ENCODE results near the gene CCNE1. TPM values are rescaled to one million over a fixed set of nuclear protein-coding genes. Genes with fewer than 3 reads are reported as not detected.

The CCNE1 gene
- total RNA-seq, 1 experiment from 2014 or later = 40.2 TPM

DNA sequence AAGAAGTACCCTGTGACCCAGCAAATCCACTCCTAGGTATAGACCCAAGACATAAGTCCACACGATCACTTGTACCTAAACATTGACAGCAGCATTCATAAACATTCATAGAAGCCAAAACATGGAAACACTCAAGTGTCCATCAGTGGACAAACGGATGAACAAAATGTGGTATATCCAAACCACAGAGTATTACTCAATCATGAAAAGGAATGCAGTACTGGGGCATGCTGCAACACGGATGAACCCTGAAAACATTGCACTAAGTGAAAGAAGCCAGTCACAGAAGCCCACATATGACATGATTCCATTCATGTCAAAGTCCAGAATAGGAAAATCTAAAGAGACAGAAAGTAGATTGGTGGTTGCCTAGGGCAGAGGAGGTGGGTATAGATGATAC lies 22.8 kb upstream of the CCNE1 start:
- TF ChIP-seq, protein P1, sequence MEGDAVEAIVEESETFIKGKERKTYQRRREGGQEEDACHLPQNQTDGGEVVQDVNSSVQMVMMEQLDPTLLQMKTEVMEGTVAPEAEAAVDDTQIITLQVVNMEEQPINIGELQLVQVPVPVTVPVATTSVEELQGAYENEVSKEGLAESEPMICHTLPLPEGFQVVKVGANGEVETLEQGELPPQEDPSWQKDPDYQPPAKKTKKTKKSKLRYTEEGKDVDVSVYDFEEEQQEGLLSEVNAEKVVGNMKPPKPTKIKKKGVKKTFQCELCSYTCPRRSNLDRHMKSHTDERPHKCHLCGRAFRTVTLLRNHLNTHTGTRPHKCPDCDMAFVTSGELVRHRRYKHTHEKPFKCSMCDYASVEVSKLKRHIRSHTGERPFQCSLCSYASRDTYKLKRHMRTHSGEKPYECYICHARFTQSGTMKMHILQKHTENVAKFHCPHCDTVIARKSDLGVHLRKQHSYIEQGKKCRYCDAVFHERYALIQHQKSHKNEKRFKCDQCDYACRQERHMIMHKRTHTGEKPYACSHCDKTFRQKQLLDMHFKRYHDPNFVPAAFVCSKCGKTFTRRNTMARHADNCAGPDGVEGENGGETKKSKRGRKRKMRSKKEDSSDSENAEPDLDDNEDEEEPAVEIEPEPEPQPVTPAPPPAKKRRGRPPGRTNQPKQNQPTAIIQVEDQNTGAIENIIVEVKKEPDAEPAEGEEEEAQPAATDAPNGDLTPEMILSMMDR (conservative IDR thresholded peaks at IDR 0.05) = no peak
- Histone ChIP-seq H2AK5ac (ENCODE audit: insufficient read length, low read length) (no peak overlapping the region), H3K18ac (ENCODE audit: insufficient read length, low read depth, low read length) (no peak overlapping the region), H4K91ac (ENCODE audit: insufficient read length, low read depth, low read length) (no peak overlapping the region), H3K9me3 (ENCODE audit: control insufficient read depth, low read depth, low read length) (no peaks in the 10 kb centered on the region), H3K79me1 (ENCODE audit: insufficient read depth, low read depth, low read length, poor library complexity, severe bottlenecking) (no peaks in the 10 kb centered on the region), H3K56ac (ENCODE audit: insufficient read length, low read depth, low read length) (no peak overlapping the region), H3K4me2 (ENCODE audit: insufficient read depth, insufficient read length, low read length) (no peak overlapping the region), H4K8ac (replicated peaks; ENCODE audit: insufficient read length, low read depth, low read length) (no peak overlapping the region), H3K23ac (ENCODE audit: insufficient read length, low read depth, low read length) (no peak overlapping the region), H3T11ph (ENCODE audit: low read length) (no peak overlapping the region), H2AFZ (ENCODE audit: low read length) (no peak overlapping the region), H3K4ac (ENCODE audit: low read depth, low read length) (no peak overlapping the region), H3K23me2 (ENCODE audit: insufficient read length, low read depth, low read length, poor library complexity, severe bottlenecking) (no peaks in the 10 kb centered on the region), H3K27ac (ENCODE audit: insufficient read length, low read depth, low read length) (no peak overlapping the region), H2BK20ac (ENCODE audit: low read depth, low read length, poor library complexity, severe bottlenecking) (no peak overlapping the region), H2BK12ac (ENCODE audit: insufficient read length, low read depth, low read length) (no peak overlapping the region), H2BK5ac (ENCODE audit: insufficient read length, low read length) (no peak overlapping the region), H2BK15ac (ENCODE audit: low read depth, low read length) (no peak overlapping the region), H2BK120ac (ENCODE audit: low read depth, low read length, poor library complexity, severe bottlenecking) (no peak overlapping the region), H3K27me3 (ENCODE audit: insufficient read depth, low read length) (no peaks in the 10 kb centered on the region), H3K79me2 (ENCODE audit: insufficient read depth, low read length) (no peaks in the 10 kb centered on the region), H3K14ac (ENCODE audit: insufficient read depth, low read length) (no peak overlapping the region), H3K9ac (ENCODE audit: extremely low read depth, insufficient read length, low read length) (no peak overlapping the region), H4K5ac (ENCODE audit: insufficient read length, low read depth, low read length) (no peak overlapping the region), H4K20me1 (ENCODE audit: control insufficient read depth, insufficient read depth, insufficient read length) (no peaks in the 10 kb centered on the region), H3K4me1 (ENCODE audit: insufficient read depth, low read length) (no peaks in the 10 kb centered on the region)
- Mint-ChIP-seq H3K27me3 (ENCODE audit: low read depth) (no peaks in the 10 kb centered on the region; the same call in 1 of the 2 replicates), H3K4me1 (no peaks in the 10 kb centered on the region; a peak in 1 of 4 replicates), H3K4me3 (no peak overlapping the region), H3K36me3 (ENCODE audit: insufficient read depth in 1 of 3, low read depth in 3 of 3) (no peaks in the 10 kb centered on the region; a peak in 1 of 7 replicates), H3K9me3 (peaks cover 0 to 2% of the 10 kb centered on the region in 2 experiments; a peak in 2 of 5 replicates), H3K27ac (no peak overlapping the region)
- no CpG with 5 or more reads among the region's 3 CpGs for WGBS (ENCODE audit: extremely low coverage, insufficient read length, low lambda C conversion rate)
- DNase-seq = no peak

Data from H9 (cell line).